Psoas muscle (tissue), 8 donors: Measurements from ENCODE around the gene HNRNPL. TPM values are rescaled to one million over a fixed set of nuclear protein-coding genes. Genes with fewer than 3 reads are reported as not detected.
A peak's percentile ranks its signal among the peaks of the same experiment; 100 is the strongest.

Source experiments
- ATAC-seq, 4 donors: fragments of 200-7000 bp; cut with Tn5 transposase; one replicate each; pipeline ENCODE4 v1.9.1; 2020; ENCODE audit warnings: moderate library complexity in 3 of 4, mild to moderate bottlenecking in 2 of 4
- DNase-seq, 2 donors: peaks; one replicate each; pipeline ENCODE4 v3.0.0-alpha.2; 2020
- H3K27ac ChIP-seq: fragments of 200-600 bp; one replicate; pipeline ENCODE4 v1.8.0; 2022
- H3K27me3 ChIP-seq, 3 donors: fragments of 200-600 bp in 1 of 3; one replicate each; pipeline versions ENCODE4 v1.6.1 to v1.8.0; 2013 to 2022; ENCODE audit warnings: low read length in 2 of 3, mild to moderate bottlenecking in 2 of 3, moderate library complexity in 1 of 3; ENCODE audit not compliant: insufficient read depth in 3 of 3
- H3K36me3 ChIP-seq, 2 donors: fragments of 200-600 bp in 1 of 2; one replicate each; pipeline versions ENCODE4 v1.6.1 to v1.8.0; 2013 to 2022; ENCODE audit warnings: low read depth in 1 of 2, mild to moderate bottlenecking in 1 of 2, moderate library complexity in 1 of 2; ENCODE audit not compliant: insufficient read depth in 1 of 2
- H3K4me1 ChIP-seq: fragments of 200-600 bp; one replicate; pipeline ENCODE4 v1.8.0; 2022
- H3K4me3 ChIP-seq: fragments of 200-600 bp; one replicate; pipeline ENCODE4 v1.8.0; 2022; ENCODE audit warnings: mild to moderate bottlenecking
- H3K9me3 ChIP-seq: fragments of 200-600 bp; one replicate; pipeline ENCODE4 v1.8.0; 2022
- CTCF ChIP-seq: fragments of 200-600 bp; IDR thresholded peaks from one replicate; pipeline ENCODE4 v1.8.0; 2022; ENCODE audit warnings: antibody characterized with exemption
- WGBS, 3 donors: extraction: QIAGEN DNeasy Blood & Tissue Kit; methylation state at CpG; one replicate each; pipeline versions ENCODE4 v1.1.6 to v1.1.7; 2013; 5-methylcytosine and 5-hydroxymethylcytosine counted together
- intact Hi-C, 2 donors: fragments of 100-400 bp; cut with DNase I; formaldehyde crosslinking; loops; one replicate each; pipeline versions ENCODE4 v1.11.0 to v1.14.2; 2022
- polyA plus RNA-seq, 3 donors: library from polyadenylated mRNA; stranded (reverse); fragments of 200-250 nt; gene quantifications; one replicate each; pipeline ENCODE4 v1.2.3, GENCODE V29; 2013
- total RNA-seq, 4 donors: library from RNA; stranded (reverse); fragmentation: NEBNext Ultra II Directional in 2 of 4; extraction: Animal tissue kit (Norgen Biotek cat#: 25700) in 2 of 4; gene quantifications; one replicate each; pipeline versions ENCODE4 v1.2.1 to v1.2.4, GENCODE V29; 2021 to 2023
- donor health status: healthy with polysubstance abuse.
- donor health status: DM: no; HTN: no; CAD: no; lungs with moderate emphysema.
- donor health status: Bipolar disorder and iron deficiency.
- donor health status: healthy.
- donor health status: DM: yes; HTN: yes; CAD: no.
- donor health status: DM: no; HTN: no; CAD: no.
- donor health status: DM: no; HTN: no; CAD: no.
- donor health status: DM: yes; HTN: yes; CAD: no.

HNRNPL gene
- total and polyA plus RNA-seq, 7 donors: 109 to 229 (median 191) TPM

DNA sequence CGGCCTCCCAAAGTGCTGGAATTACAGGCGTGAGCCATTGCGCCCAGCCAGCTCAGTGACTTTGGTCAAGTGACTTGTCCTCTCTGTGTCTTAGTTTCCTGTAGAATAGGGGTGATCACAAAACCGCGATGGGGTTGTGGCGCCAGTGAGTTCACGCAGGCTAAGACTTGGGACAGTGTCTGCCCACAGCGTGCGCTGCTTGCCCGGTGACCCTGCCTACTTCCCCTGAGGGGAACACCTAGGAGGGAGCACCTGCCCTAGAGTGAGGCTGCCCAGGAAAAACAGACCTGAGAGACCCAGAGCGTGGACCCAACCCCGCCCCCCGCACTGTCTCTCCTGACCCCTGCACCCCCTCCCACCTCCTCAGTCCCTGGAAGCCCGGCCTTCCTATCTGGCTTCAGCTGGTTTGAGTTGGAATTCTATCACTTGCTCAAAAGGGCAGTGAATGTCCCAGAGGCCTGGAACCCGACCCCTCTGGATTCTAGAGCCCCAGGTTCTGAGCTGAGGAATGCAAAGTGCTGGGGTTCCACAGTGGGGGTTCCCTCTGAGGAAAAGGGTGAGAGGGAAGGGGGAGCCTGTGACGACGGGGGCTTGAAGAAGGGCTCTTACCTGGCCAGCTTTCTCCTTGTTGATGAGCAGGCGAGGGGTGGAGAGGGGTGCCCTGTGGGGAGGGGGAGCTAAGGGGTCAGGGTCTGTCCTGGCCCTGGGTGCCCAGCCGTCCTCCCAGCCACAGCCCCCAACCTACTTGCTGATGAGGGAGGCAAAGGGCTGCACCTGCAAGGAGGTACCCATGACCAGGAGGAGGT, 30.5 kb upstream of the HNRNPL start:
- peaks cover 0 to 52% of the 10 kb centered on the region in 2 donors for H3K36me3 ChIP-seq

DNA sequence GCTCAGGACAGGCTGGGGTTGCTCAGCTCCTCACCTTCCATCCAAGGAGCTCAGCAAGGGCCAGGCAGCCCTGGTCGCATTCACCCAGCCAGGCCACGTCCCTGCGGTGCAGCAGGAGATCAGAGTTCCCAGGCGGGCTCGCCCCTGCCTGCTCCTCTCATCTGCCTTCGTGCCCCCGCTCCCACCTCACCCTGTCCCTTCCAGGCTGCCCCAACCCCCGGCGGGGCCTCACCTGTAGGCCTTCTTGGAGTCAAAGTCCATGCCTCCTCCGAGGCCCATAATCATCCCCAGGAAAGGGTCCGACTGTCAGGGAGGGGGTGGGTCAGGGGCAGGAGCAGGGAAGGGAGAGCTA, 29.6 kb upstream of the HNRNPL start:
- Histone ChIP-seq H3K4me1 (no peaks in the 10 kb centered on the region), H3K27ac (peak overlapping the region; percentile 28), H3K27me3 (no peaks in the 10 kb centered on the region), H3K9me3 (no peaks in the 10 kb centered on the region), H3K36me3 (peaks cover 0 to 52% of the 10 kb centered on the region in 2 donors), H3K4me3 (no peak overlapping the region)
- DNase-seq: peak in 1 of 2 donors; percentile 53
- no peak for TF ChIP-seq CTCF
- intact Hi-C loops: no loop called here
- 82 to 85% (median 83%) methylated on average over 8 to 11 of the region's 11 CpGs for WGBS, 3 donors
- peak in 1 of 4 donors; percentile 15 for ATAC-seq

More for the DNA sequence above, 30.5 kb upstream of the HNRNPL start:
- Histone ChIP-seq H3K4me3 (no peak overlapping the region), H3K27me3 (no peaks in the 10 kb centered on the region), H3K9me3 (no peaks in the 10 kb centered on the region), H3K27ac (no peak overlapping the region), H3K4me1 (no peaks in the 10 kb centered on the region)
- ATAC-seq: no peak
- intact Hi-C loops: no loop called here
- WGBS, 3 donors: 91 to 94% (median 92%) methylated on average over 19 of the region's 19 CpGs
- TF ChIP-seq CTCF: no peak
- DNase-seq: peak in 1 of 2 donors; percentile 23

DNA sequence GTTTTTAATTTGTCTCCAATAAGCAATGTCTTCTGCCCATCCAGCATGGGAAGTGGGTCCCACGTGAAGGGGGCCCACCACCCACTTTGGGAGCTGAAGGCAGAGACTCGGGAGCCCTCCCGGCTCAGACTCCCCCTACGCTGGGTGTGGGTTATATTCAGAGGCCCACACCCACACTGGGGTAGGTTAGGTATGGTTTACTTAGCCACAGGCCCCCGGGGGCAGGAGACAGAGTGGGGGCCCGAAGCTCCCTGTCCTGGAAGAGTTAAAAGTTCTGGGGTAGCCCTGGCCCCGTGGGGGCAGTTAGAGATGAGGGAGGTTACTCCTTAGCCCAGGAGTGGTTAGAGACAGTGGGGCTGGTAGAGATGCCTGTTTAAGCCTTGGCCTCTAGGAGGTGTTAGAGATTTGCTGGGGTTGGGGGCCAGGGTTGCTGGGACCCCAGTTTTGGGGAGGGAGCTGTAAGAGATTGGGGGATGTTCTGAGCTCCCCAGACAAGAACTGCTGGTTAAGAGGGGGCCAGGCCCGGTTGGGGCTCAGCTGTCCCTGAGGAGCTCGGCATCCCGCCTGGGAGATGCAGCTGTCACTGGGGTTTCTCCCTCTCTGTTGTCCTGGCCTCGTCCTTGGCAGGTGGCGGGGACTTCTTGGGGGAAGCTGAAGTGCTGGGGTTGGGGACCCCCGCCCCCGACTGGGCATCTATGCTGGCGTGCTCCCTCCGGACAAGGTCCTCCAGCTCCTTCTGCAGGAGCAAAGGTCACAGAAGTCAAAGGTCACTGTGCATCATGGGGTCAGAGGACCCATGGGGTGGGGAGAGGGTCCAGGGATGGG, 29.0 kb upstream of the HNRNPL start:
- H3K27ac ChIP-seq: peak overlapping the region; percentile 28

More for the DNA sequence above, 29.0 kb upstream of the HNRNPL start:
- intact Hi-C loops: no loop called here
- Histone ChIP-seq H3K9me3 (no peaks in the 10 kb centered on the region), H3K27me3 (no peaks in the 10 kb centered on the region), H3K4me1 (no peaks in the 10 kb centered on the region), H3K4me3 (no peak overlapping the region), H3K36me3 (peaks cover 0 to 52% of the 10 kb centered on the region in 2 donors)
- 56 to 64% (median 56%) methylated on average over 13 to 16 of the region's 16 CpGs for WGBS, 3 donors
- ATAC-seq (peak in 1 of 4 donors; percentile 41), DNase-seq (peak in 1 of 2 donors; percentile 46)
- TF ChIP-seq CTCF: no peak
